VCaP (cell line): ENCODE results near the gene RAD51B.

Experiments
- H3K27ac ChIP-seq: fragments of 450-650 bp; 2 replicates; pipeline ENCODE4 v1.5.1; 2017
- TF ChIP-seq, protein P1 (sequence below): fragments of 450-650 bp; conservative IDR thresholded peaks from 2 replicates; pipeline ENCODE4 v1.5.1; 2017; ENCODE audit warnings: mild to moderate bottlenecking, moderate library complexity

RAD51B gene

DNA sequence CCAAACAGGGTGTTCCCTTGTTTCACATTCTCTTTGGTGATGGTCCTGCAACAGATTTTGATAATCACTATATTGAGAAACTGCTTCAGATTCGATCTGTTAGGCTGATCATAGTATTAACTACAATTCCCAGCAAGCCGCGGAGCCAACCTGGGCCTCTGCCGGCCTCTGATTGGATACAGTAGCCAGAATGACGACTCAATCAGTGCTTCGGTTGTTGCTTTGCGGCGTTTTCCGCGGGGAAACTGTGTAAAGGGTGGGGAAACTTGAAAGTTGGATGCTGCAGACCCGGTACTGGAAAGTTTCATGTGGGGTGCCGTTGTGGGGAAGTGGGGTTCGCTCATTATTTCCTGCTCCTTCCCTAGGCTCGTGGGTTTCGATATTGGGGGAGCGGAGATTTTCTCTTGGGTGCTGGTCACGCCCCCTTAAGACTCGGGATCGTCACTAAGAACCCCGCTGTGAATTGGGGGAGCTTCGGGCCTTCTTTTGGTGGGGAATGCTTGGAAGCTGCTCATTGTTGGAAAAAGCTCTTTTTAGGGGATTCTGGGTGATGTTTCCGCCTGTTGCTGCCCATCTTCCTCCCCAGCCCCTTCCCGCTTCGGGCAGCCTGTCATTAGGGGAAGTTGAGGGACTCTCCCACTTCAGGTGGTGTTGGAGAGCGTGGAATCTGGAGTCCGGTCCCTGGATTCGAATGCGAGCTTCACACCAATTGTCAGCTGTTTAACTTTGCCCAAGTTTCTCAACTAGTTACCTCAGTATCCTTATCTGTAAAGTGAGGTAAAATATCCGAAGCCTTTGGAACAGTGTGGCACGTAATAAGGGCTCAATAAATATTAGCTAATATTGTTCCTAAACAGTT, at the start of gene RAD51B:
Gene RAD51B, plus strand, starts transcription at position 217 of the 859 bp plus-strand sequence.
- H3K27ac ChIP-seq = peak within 1 kb of the TSS; percentile 71
- TF ChIP-seq, protein P1, sequence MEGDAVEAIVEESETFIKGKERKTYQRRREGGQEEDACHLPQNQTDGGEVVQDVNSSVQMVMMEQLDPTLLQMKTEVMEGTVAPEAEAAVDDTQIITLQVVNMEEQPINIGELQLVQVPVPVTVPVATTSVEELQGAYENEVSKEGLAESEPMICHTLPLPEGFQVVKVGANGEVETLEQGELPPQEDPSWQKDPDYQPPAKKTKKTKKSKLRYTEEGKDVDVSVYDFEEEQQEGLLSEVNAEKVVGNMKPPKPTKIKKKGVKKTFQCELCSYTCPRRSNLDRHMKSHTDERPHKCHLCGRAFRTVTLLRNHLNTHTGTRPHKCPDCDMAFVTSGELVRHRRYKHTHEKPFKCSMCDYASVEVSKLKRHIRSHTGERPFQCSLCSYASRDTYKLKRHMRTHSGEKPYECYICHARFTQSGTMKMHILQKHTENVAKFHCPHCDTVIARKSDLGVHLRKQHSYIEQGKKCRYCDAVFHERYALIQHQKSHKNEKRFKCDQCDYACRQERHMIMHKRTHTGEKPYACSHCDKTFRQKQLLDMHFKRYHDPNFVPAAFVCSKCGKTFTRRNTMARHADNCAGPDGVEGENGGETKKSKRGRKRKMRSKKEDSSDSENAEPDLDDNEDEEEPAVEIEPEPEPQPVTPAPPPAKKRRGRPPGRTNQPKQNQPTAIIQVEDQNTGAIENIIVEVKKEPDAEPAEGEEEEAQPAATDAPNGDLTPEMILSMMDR = no peak

DNA sequence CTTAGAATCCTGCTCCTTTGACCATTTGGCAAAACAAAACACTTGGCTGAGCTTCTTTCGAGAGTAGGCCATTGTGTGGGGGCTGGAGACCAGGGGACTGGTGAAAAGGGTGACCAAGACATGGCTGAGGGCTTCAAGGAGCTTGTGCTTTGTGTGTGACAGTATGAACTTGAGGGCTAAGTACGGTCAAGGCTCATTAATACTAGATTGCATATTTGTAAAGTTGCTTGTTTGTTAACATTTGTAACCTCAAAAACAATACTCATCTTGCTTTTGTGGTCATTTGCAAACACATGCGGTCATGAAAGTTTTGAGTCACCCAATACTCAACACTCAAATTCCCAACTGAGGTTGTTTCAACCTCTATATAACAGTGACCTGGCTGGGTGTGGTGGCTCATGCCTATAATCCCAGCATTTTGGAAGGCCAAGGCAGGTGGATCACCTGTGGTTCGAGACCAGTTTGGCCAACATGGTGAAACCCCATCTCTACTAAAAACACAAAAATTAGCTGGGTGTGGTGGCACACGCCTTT, 45.7 kb upstream of the RAD51B start:
- H3K27ac ChIP-seq = no peak overlapping the region
- TF ChIP-seq, protein P1 = no peak

DNA sequence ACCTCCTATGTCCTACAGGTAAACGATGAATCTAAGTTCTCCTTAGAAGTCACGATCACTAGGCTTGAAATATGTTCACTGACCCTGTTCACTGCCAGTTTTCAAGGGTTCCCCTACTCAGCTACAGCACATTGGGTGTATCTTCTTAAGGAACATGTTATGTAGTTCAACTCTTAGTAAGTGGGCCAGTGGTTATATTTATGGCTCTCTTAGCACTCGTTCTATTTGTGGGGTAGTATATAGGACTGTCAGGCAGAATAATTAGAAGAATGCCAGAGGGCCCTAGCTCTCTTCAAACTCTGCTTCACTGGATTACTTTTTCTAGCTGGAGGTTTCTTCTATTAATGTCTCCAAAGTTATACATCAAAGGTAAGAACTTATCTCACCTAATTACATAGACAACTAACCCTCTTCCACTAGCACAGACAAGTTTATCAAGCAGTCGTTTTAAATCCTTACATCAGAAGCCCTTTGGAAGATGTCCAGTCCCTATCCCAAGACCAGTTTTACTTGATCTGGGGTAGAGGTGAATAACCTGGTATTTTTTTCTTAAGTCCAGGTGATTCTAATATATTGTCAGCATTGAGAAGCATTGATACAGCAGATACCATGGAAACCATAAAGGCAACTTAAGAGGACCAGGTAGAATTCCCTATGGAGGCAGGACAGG, 42.8 kb upstream of the RAD51B start:
- no peak overlapping the region for H3K27ac ChIP-seq
- TF ChIP-seq, protein P1 = no peak

DNA sequence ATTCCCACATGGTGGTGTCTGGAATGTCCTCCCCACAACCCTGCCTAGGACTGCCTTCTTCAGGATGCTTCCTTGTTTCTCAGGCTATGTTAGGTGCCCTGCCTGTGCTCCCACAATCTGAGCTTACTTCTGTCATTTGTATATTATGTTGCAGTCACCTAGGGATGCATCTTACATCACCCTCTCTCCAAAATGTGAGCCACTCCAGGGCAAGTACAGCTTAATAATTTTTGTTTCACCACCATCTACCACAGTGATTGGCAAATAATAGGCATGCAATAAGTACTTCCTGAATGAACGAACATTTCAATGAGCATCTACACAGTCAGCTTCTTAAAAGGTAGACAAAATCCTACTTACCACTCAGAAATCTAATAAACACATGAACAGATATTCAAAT, 40.8 kb upstream of the RAD51B start:
- TF ChIP-seq, protein P1 = no peak
- no peak overlapping the region for H3K27ac ChIP-seq

DNA sequence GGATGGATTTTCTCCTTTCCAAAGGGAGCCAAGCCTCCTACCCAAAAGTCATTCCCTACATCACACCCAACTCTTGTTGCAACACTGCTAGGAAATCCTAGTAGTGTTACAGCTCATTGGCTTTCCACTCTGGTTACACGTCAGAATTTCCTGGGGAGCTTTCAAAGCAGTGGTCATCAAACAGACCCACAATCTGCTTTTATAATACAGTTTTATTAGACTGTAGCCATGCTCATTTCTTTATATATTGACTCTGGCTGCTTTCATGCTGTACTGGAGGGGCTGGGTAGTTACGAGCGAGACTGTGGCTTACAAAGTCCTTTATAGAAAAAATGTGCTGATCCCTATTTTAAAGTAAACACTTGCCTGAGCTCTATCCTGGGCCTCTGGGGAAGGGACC, 37.5 kb upstream of the RAD51B start:
- no peak overlapping the region for H3K27ac ChIP-seq
- TF ChIP-seq, protein P1 = no peak

DNA sequence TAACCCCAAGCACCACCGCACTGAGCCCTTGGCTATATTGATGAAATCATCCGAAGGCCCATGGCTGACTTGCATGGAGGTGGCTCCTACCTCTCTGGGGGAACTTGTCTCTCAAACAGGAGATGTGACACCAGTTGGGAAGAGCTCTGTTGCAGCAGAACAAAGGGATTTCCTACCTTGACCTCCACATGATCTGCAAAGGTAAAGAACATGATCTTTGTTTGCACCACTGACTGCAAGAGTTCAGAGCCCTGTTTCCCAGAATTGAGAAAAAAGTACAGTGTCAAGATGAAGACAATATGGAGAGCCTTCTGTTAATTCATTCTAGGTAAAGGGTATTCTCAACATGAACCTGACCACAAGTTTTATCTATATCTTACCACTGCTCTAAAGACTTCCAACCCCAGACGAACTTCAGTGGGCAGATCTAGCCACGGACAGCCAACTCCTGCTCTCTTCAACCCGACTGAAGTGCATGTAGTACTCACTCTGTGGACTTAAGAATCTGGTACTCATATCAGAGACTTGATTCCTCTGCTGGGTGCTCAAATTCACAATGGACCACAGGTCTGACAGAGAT, 35.2 kb upstream of the RAD51B start:
- TF ChIP-seq, protein P1 = no peak

More for the DNA sequence above, 35.2 kb upstream of the RAD51B start:
- no peak overlapping the region for H3K27ac ChIP-seq
